ENCODE results near the gene BTBD9. TPM values are rescaled to one million over a fixed set of nuclear protein-coding genes. Genes with fewer than 3 reads are reported as not detected.

BTBD9 gene
- total RNA-seq, 1 experiment from 2014 or later = 8.9 TPM

DNA sequence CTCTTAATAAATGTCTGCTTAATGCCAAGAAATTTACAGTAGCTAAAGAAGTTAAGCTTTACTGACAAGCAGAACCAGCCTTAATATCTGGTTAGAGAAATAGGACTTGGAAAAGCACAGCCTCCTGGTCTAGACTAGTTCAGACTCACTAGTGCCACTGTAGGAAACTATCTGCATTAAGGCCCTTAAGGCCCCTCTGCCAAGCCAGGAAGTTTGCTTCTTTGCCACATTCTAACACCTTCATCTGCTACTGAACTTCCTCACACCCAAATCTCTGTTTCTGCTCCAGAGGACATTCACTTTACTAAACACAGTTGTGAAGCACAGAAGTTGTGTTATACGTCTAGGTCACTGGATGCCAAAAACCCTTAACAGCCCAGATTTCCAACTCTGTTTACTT is 302.8 kb downstream of the BTBD9 start:
- DNase-seq = no peak
- Histone ChIP-seq H4K5ac (ENCODE audit: insufficient read length, low read depth, low read length) (no peak overlapping the region), H2BK15ac (ENCODE audit: low read depth, low read length) (no peak overlapping the region), H3K4me1 (ENCODE audit: insufficient read depth, low read length) (no peaks in the 10 kb centered on the region), H3K23ac (ENCODE audit: insufficient read length, low read depth, low read length) (no peak overlapping the region), H3K27ac (ENCODE audit: insufficient read length, low read depth, low read length) (no peak overlapping the region), H3K18ac (ENCODE audit: insufficient read length, low read depth, low read length) (no peak overlapping the region), H4K20me1 (ENCODE audit: control insufficient read depth, insufficient read depth, insufficient read length) (no peaks in the 10 kb centered on the region), H3K56ac (ENCODE audit: insufficient read length, low read depth, low read length) (no peak overlapping the region), H2BK12ac (ENCODE audit: insufficient read length, low read depth, low read length) (no peak overlapping the region), H4K8ac (replicated peaks; ENCODE audit: insufficient read length, low read depth, low read length) (no peak overlapping the region), H3K4ac (ENCODE audit: low read depth, low read length) (no peak overlapping the region), H2BK20ac (ENCODE audit: low read depth, low read length, poor library complexity, severe bottlenecking) (no peak overlapping the region), H3T11ph (ENCODE audit: low read length) (no peak overlapping the region), H2BK120ac (ENCODE audit: low read depth, low read length, poor library complexity, severe bottlenecking) (no peak overlapping the region), H2AK5ac (ENCODE audit: insufficient read length, low read length) (no peak overlapping the region), H3K4me2 (ENCODE audit: insufficient read depth, insufficient read length, low read length) (no peak overlapping the region), H3K9ac (ENCODE audit: extremely low read depth, insufficient read length, low read length) (no peak overlapping the region), H2AFZ (ENCODE audit: low read length) (no peak overlapping the region), H2BK5ac (ENCODE audit: insufficient read length, low read length) (no peak overlapping the region), H3K9me3 (ENCODE audit: control insufficient read depth, low read depth, low read length) (no peaks in the 10 kb centered on the region), H4K91ac (ENCODE audit: insufficient read length, low read depth, low read length) (no peak overlapping the region), H3K79me2 (ENCODE audit: insufficient read depth, low read length) (no peaks in the 10 kb centered on the region), H3K27me3 (ENCODE audit: insufficient read depth, low read length) (no peaks in the 10 kb centered on the region), H3K79me1 (ENCODE audit: insufficient read depth, low read depth, low read length, poor library complexity, severe bottlenecking) (no peaks in the 10 kb centered on the region), H3K23me2 (ENCODE audit: insufficient read length, low read depth, low read length, poor library complexity, severe bottlenecking) (no peaks in the 10 kb centered on the region), H3K14ac (ENCODE audit: insufficient read depth, low read length) (no peak overlapping the region)
- no peak overlapping the region for H3K4me3 Mint-ChIP-seq
- no CpG with 5 or more reads among the region's 1 CpG for WGBS (ENCODE audit: extremely low coverage, insufficient read length, low lambda C conversion rate)
- H3K27ac Mint-ChIP-seq = no peak overlapping the region
- TF ChIP-seq, protein P1, sequence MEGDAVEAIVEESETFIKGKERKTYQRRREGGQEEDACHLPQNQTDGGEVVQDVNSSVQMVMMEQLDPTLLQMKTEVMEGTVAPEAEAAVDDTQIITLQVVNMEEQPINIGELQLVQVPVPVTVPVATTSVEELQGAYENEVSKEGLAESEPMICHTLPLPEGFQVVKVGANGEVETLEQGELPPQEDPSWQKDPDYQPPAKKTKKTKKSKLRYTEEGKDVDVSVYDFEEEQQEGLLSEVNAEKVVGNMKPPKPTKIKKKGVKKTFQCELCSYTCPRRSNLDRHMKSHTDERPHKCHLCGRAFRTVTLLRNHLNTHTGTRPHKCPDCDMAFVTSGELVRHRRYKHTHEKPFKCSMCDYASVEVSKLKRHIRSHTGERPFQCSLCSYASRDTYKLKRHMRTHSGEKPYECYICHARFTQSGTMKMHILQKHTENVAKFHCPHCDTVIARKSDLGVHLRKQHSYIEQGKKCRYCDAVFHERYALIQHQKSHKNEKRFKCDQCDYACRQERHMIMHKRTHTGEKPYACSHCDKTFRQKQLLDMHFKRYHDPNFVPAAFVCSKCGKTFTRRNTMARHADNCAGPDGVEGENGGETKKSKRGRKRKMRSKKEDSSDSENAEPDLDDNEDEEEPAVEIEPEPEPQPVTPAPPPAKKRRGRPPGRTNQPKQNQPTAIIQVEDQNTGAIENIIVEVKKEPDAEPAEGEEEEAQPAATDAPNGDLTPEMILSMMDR (conservative IDR thresholded peaks at IDR 0.05) = no peak
- H3K27me3 Mint-ChIP-seq (ENCODE audit: low read depth) = no peaks in the 10 kb centered on the region
- H3K4me1 Mint-ChIP-seq = peaks cover 6% of the 10 kb centered on the region in 2 experiments; a peak in 3 of 4 replicates
- H3K36me3 Mint-ChIP-seq (ENCODE audit: insufficient read depth in 1 of 3, low read depth in 3 of 3) = peaks cover 0 to 14% (median 12%) of the 10 kb centered on the region in 3 experiments; a peak in 6 of 7 replicates
- peaks cover 9 to 13% of the 10 kb centered on the region in 2 experiments for H3K9me3 Mint-ChIP-seq

Data from H9 (cell line).